UCSD-AML1 (cell line): Measurements from ENCODE around the gene FXYD6.
A peak's percentile ranks its signal among the peaks of the same experiment; 100 is the strongest.
"Not testable (repeated sequence)": the region's sequence is repeated elsewhere in the genome, so short reads cannot be mapped to it uniquely, and the experiment has no call there.

Experiments
- DNase-seq: peaks from one replicate; lab custom pipeline; 2025; ENCODE audit not compliant: unreplicated experiment; lab: John Stamatoyannopoulos, UW

Gene FXYD6

DNA sequence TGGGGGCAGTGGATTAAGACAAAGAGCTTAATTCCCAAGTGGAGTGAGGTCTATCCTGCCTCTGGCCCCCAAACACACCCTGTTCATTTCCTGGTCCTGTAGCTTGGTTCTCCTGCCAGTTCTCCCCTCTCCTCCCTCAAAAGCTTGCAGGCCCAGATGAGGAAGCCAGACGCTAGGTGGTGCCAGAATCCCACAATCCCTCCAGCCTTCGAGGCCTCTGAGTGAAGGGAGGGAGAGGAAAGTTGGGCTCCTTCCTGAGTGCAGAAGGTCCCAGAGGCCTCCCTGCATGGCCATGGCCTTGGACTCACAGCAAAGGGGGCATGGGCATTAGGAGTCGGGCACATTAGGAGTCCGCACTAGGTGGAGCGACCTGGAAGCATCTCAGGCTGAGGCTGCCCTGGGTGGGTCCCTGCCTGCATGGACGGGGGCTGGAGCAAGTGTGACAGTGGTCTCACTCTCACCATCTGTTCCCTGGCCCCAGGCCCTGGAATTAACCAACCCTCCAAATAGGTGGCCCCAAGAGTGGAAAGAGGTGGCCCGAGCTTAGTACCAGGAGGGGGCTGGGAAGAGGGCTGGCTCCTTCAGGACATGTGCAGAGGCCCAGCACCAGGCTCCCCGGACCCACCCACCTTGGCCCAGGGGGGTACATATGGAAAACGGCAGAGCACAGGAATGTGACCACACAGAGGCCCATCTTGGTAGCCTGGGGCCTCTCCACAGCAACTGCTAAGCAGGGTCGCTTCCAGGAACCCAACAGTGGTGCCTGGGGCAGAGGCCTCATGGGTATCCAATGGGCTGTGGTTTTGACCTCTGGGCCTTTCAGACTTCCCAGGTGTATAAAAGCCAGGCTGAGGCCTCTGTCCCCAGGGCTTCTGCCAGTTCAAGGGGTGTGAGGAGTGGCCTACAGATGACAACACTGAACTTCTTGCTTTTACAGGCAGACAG is 57.1 kb downstream of the FXYD6 start:
- DNase-seq: peak; percentile 85

- peak; percentile 53 for DNase-seq
These were observed 58.2 kb downstream of the FXYD6 start for GRCh38 chr11:117818041-117818873.

DNA sequence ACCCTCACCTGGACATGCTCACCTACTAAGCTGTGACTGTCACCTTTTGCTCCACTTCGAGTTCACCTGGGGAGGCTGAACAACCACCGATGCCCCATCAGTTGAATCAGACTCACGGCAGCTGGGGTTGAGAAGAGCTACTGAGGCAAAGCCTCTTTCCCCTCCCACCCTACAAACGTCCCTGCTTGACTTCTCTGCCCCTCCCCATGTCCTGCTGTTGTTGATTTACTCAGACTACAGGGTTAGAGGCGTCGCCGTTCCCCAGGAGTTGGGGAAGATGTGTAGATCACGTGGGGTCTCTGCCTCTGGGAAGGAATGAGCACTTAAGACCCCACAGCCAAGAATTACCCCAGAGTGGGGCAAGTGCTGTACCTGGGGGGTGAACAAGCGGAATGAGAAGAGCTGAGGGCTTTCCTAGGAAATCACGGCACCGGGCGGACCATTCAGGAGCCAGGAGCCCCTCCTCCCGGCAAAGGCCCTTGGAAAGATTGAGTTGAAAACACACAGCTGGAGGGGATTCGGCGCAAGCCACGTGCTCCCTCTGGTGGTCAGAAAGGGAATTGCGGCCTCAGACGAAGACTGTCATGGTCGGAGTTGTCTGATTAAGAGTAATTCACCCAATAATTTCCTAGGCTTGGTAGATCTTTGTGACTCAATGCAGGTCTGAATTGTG is 59.0 kb downstream of the FXYD6 start:
- DNase-seq: peak; percentile 81

- DNase-seq: peak; percentile 41
These were observed 59.6 kb downstream of the FXYD6 start for GRCh38 chr11:117816846-117817367.

GRCh38 chr11:117816151-117816741 is 60.2 kb downstream of the FXYD6 start:
- DNase-seq: no peak

- DNase-seq: peak; percentile 66
These were observed 61.1 kb downstream of the FXYD6 start for GRCh38 chr11:117815262-117815803.

- DNase-seq: peak; percentile 76
These were observed 61.6 kb downstream of the FXYD6 start for GRCh38 chr11:117814766-117815261.

DNA sequence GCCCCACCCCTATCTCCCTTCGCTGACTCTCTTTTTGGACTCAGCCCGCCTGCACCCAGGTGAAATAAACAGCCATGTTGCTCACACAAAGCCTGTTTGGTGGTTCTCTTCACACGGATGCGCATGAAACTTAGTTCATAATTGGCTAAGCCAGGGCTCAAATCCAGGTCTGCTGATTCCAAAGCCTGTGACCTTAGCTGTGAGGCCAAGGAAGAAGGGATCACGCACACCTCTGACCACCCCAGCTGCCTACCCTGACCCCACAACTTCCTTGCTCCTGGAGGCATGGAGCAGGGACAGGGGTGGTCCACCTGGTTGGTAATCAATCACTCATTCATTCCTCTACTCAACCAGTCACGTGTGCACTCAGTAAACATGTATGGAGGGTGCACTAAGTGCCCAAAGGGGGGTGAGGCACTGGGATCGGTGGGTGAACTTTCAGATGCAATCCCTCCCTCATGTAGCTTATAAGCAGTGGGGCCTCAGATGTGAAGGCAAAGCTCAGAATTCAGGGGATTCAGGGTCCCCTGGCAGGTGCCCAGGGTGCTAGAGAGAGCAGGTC is 62.2 kb downstream of the FXYD6 start:
- no peak for DNase-seq

DNA sequence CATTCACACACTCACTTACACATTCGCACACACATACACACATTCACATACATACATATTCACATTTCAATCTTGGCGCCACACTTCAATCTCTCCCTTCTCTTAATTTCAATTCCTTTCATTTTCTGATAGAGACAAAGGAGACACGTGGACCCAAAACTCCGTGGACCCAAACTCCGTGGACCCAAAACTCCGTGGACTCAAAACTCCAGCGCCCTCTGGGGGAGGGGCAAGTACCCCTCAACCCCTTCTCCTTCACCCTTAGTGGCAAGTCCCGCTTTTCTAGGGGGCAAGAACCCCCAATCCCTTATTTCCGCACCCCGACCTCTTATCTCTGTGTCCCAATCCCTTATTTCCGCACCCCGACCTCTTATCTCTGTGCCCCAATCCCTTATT is 66.4 kb downstream of the FXYD6 start:
- DNase-seq: not testable (repeated sequence)

DNA sequence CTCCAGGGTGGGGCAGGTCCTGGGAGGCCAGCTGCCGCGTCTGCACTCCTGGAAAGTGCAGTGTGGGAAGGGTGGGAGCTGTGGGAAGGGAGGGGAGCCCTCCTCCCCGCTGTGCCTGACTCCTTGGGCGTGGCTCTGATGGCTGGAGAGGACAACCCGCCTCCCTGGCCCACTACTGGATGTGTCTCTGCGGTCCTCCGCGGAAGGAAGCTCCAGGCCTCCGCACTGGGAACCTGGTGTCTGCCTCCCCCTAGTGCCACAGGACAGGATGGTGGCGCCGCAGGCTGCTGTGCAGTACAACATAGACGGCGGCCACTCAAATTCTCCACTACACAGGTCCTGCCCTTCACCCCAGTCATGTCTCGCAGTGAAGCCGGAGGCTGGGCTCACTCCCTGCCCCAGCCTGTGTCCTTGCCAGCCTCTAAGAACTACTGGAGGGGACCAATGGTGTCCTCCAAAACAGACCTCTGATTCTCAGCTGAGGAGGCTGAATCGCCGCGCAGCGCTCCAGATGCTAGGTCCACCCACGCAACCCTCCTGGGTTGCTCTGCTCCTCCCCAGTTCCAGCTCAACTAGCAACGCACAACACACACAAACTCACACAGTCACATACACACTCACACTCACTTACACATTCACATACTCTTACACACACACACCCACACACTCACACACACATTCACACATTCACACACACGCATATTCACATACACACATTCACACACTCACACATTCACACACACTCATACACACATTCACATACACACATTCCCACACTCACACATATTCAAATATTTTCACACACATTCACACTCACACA is 67.0 kb downstream of the FXYD6 start:
- DNase-seq: peak; percentile 78

GRCh38 chr11:117808784-117809183 is 67.7 kb downstream of the FXYD6 start:
- no peak for DNase-seq

DNA sequence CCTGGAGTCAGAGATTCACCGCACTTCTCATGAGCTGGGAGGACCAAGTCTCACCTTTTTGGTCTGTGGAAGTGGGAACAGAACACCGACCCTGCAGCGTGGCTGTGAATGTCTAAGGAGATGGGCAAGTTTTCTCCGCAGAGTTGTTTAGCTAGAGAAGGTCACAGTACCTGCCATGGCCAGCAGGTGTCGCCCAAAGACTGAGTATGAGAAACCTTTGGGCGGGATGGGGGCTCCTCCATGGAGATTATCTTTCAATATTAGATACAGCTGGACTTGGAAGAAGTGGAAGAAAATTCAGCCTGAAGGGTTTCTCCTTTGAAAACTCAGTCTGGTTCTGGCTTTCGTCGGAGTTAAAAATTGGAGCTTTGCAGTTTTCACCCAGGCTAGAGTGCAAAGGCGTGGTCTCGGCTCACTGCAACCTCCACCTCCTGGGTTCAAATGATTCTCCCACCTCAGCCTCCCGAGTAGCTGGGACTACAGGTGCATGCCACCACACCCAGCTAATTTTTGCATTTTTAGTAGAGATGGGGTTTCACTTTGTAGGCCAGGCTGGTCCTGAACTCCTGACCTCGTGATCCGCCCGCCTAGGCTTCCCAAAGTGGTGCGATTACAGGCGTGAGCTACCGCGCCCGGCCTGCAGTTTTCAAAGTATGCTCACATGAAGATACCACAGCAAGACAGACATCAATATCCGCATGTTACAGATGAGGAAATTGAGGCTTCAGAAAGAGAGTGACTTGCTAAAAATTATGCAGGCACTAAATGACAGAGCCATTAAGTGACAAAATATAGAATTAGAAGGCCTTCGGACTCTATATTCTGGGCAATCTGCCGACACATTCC is 68.8 kb downstream of the FXYD6 start:
- DNase-seq: peak; percentile 68

DNA sequence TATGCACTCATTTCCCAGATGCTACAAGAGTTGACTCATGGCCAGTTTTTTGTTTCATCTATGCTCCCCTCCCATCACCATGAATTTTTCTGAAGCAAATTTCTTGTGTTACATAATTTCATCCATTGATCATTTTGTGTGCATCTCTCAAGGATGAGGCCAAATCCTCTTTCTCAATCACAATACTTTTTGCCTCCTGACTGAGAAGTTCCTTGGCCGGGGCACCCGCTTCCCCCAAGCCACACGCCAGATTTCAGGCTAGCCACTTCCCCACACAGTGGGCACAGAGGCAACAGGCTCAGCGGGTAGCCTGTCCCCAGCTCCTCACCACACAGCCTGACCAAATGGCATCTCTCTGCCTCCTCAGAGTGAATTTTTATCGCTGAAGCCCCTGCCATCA is 69.6 kb downstream of the FXYD6 start:
- no peak for DNase-seq

DNA sequence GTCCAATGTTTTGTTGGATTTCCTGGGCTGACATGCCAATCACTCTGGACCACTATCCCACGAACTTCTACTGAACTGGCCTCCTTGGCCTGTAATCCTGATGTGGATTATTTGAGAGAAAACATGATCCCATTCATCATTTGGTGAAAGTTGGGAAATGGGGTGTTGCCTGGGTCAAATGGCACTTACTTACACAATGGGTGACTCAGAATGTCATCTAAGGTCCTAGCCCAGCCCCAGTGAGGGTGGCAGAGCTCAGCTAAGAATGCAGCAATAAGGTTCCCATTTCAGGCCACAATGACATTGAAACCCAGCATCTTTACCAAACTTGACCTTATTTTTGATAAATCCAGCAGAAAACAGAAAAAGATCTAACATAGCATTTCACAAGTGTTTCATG is 71.4 kb downstream of the FXYD6 start:
- DNase-seq: no peak

- DNase-seq: no peak
These were observed 72.6 kb downstream of the FXYD6 start for GRCh38 chr11:117803896-117804295.

DNA sequence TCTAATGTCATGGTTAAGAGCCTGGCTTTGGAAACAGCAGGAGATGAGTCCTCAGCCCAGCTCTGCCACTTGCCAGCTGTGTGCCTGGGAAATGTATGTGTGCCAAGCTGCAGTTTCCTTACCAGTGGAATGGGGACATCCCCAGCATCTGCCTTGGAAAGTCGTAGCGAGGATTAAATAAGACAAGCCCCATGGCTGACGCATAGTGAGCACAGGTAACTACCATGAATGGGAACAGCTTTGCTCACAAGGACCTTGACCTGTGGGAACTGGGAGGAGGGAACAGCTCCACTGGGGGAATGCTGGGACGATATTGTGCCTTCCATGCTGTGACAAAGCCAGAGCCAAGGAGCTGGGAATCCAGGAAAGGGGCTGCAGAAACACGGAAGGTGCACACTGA is 76.8 kb downstream of the FXYD6 start:
- DNase-seq: no peak

GRCh38 chr11:117796872-117797529 is 79.5 kb downstream of the FXYD6 start, which contains the start of gene DSCAML1:
Gene DSCAML1 (minus strand): TSS chr11:117797216. CDS start chr11:117797079, 137 bp downstream.
- DNase-seq: no peak
